Fibroblast of villous mesenchyme (primary cell): Measurements from ENCODE around the gene FOXRED1. TPM values are rescaled to one million over a fixed set of nuclear protein-coding genes. Genes with fewer than 3 reads are reported as not detected.
"Not testable (repeated sequence)": the region's sequence is repeated elsewhere in the genome, so short reads cannot be mapped to it uniquely, and the experiment has no call there.

Experiments used
- DNase-seq: peaks from one replicate; pipeline ENCODE4 v3.0.0-alpha.2; 2010; ENCODE audit warnings: low read depth
- H3K4me3 ChIP-seq: 2 replicates; pipeline ENCODE4 v1.5.1; 2011; ENCODE audit warnings: low read depth, mild to moderate bottlenecking, low read length
- CTCF ChIP-seq: IDR thresholded peaks from 2 replicates; pipeline ENCODE4 v1.5.1; 2012; ENCODE audit warnings: low read depth, mild to moderate bottlenecking, low read length; ENCODE audit not compliant: insufficient read depth
- total RNA-seq: library from RNA; depleted of rRNA; stranded (reverse); fragments of >200 nt; gene quantifications from 2 replicates; pipeline ENCODE4 v1.2.3, GENCODE V29; 2012

The FOXRED1 gene
- total RNA-seq, 1 donor: 6.0 TPM

GRCh38 chr11:126297004-126297403, 28.1 kb downstream of the FOXRED1 start:
- no peak for DNase-seq
- TF ChIP-seq CTCF: no peak
- no peak overlapping the region for H3K4me3 ChIP-seq

- DNase-seq: peak; percentile 90
- TF ChIP-seq CTCF: no peak
- peak within 1 kb of the TSS; percentile 95 for H3K4me3 ChIP-seq
Measured at GRCh38 chr11:126303623-126304456, 34.9 kb downstream of the FOXRED1 start, which contains the start of gene DCPS. Gene DCPS, plus strand, starts transcription at chr11:126304060. Its CDS starts 21 bp downstream, at chr11:126304081.

GRCh38 chr11:126304457-126305075, 35.6 kb downstream of the FOXRED1 start:
- peak overlapping the region; percentile 95 for H3K4me3 ChIP-seq
- no peak for DNase-seq
- TF ChIP-seq CTCF: no peak

- no peak overlapping the region for H3K4me3 ChIP-seq
- TF ChIP-seq CTCF: no peak
- DNase-seq: no peak
Measured at GRCh38 chr11:126305699-126306098, 36.7 kb downstream of the FOXRED1 start.

GRCh38 chr11:126307706-126308105, 38.8 kb downstream of the FOXRED1 start:
- peak; percentile 59 for TF ChIP-seq CTCF
- no peak overlapping the region for H3K4me3 ChIP-seq
- peak; percentile 60 for DNase-seq

GRCh38 chr11:126308271-126308671, 39.3 kb downstream of the FOXRED1 start:
- no peak for DNase-seq
- H3K4me3 ChIP-seq: no peak overlapping the region
- TF ChIP-seq CTCF: no peak

- not testable (repeated sequence) for DNase-seq, H3K4me3 ChIP-seq
Measured at GRCh38 chr11:126308771-126309170, 39.8 kb downstream of the FOXRED1 start.
